C4-2B (cell line): ENCODE measurements around the gene IRF7.

Source experiments
- CTCF ChIP-seq: fragments of 450-650 bp; conservative IDR thresholded peaks from 2 replicates; pipeline ENCODE4 v1.5.1; 2017; ENCODE audit warnings: mild to moderate bottlenecking
- ZFX ChIP-seq: fragments of 450-650 bp; IDR thresholded peaks from 2 replicates; pipeline ENCODE4 v1.6.1; 2017

GRCh38 chr11:643366-643765 is 27.6 kb upstream of the IRF7 start:
- TF ChIP-seq CTCF (no peak), ZFX (no peak)
